ENCODE measurements around the gene CXCR5. TPM values are rescaled to one million over a fixed set of nuclear protein-coding genes. Genes with fewer than 3 reads are reported as not detected.
A peak's percentile ranks its signal among the peaks of the same experiment; 100 is the strongest.

CXCR5 gene
- total and polyA plus RNA-seq, 8 donors: 0.06 to 0.20 (median 0.12) TPM

- FAIRE-seq: no peak
- Histone ChIP-seq H3K4me1 (peaks cover 15 to 37% (median 23%) of the 10 kb centered on the region in 3 donors), H3K27ac (peak overlapping the region; percentile 66 to 95 (median 92)), H3K27me3 (no peaks in the 10 kb centered on the region), H3K4me3 (peak overlapping the region; percentile 46 to 88 (median 77)), H3K9me3 (no peaks in the 10 kb centered on the region), H3K36me3 (no peaks in the 10 kb centered on the region)
- TF ChIP-seq, protein P1, sequence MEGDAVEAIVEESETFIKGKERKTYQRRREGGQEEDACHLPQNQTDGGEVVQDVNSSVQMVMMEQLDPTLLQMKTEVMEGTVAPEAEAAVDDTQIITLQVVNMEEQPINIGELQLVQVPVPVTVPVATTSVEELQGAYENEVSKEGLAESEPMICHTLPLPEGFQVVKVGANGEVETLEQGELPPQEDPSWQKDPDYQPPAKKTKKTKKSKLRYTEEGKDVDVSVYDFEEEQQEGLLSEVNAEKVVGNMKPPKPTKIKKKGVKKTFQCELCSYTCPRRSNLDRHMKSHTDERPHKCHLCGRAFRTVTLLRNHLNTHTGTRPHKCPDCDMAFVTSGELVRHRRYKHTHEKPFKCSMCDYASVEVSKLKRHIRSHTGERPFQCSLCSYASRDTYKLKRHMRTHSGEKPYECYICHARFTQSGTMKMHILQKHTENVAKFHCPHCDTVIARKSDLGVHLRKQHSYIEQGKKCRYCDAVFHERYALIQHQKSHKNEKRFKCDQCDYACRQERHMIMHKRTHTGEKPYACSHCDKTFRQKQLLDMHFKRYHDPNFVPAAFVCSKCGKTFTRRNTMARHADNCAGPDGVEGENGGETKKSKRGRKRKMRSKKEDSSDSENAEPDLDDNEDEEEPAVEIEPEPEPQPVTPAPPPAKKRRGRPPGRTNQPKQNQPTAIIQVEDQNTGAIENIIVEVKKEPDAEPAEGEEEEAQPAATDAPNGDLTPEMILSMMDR (IDR thresholded peaks at IDR 0.05): no peak
- ATAC-seq: no peak
- peak; percentile 62 to 88 (median 72) for DNase-seq
- intact Hi-C loops (cut with DNase I): loop anchor here in 1 of 3 donors (2.0 kb wide), 1 partner anchor 16 kb away; no protein-coding TSS in a partner anchor
- 0% methylated on average over 34 to 45 of the region's 45 CpGs for WGBS, 2 donors
Measured at GRCh38 chr11:118924591-118925585, 41.2 kb downstream of the CXCR5 start.

GRCh38 chr11:118927554-118928100 is 43.9 kb downstream of the CXCR5 start:
- no peaks in the 10 kb centered on the region for H3K27me3 ChIP-seq
- intact Hi-C loops (cut with DNase I): no loop called here
- peak overlapping the region; percentile 92 to 99 (median 97) for H3K27ac ChIP-seq
- peak overlapping the region in 3 of 4 donors; percentile 39 to 70 (median 69) for H3K4me3 ChIP-seq
- no peak for FAIRE-seq
- H3K9me3 ChIP-seq: no peaks in the 10 kb centered on the region
- DNase-seq: no peak
- no peaks in the 10 kb centered on the region for H3K36me3 ChIP-seq
- no peak for ATAC-seq
- 3 to 5% methylated on average over 7 of the region's 7 CpGs for WGBS, 2 donors
- peaks cover 0 to 16% (median 5%) of the 10 kb centered on the region in 3 donors for H3K4me1 ChIP-seq
- TF ChIP-seq, protein P1 (IDR thresholded peaks at IDR 0.05): no peak

DNA sequence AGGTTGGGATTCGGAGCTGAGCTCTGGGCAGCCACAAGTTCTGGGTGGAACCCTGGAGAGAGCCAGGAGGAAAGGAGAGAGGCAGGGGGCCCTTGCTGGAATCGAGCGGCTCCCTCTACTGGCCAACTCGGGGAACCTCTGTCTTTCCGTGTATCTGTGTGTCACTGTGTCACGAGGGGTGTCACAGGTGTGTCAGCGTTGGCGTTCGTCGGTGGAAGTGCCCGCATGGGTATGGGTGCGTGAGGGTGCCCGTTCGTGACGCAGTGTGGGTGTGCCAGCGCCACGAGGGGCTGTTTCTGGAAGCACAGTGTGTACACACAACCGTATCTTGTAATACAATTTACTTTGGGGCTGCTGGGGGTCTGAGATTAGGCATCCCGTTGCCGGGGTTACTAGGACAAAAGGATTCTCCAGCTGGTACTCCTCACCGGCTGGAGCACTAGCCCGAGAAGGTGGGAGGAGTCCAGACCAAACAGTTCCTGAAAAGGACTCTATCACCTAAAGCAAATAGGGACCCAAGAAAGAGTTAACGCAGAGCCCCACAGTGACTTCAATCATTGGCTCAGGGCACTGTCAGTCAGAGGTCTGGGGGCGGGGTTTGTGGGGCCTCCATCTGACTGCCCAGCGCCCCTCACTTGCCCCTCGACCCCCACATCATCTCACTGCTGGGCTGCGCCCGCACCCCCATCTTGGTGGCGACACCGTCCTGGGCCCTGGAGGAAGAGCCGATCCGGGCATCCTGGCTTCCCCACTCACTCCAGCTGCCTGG is 44.6 kb downstream of the CXCR5 start:
- DNase-seq: peak; percentile 91 to 95 (median 94)
- Histone ChIP-seq H3K36me3 (no peaks in the 10 kb centered on the region), H3K9me3 (no peaks in the 10 kb centered on the region), H3K27me3 (no peaks in the 10 kb centered on the region), H3K4me1 (peaks cover 0 to 10% (median 5%) of the 10 kb centered on the region in 3 donors), H3K27ac (peak overlapping the region; percentile 92 to 99 (median 97)), H3K4me3 (peak overlapping the region; percentile 39 to 70 (median 61))
- TF ChIP-seq, protein P1 (IDR thresholded peaks at IDR 0.05): peak; percentile 78 to 94 (median 86)
- FAIRE-seq: no peak
- intact Hi-C loops (cut with DNase I): no loop called here
- peak; percentile 63 to 80 (median 70) for ATAC-seq
- 0 to 1% methylated on average over 32 of the region's 32 CpGs for WGBS, 2 donors

DNA sequence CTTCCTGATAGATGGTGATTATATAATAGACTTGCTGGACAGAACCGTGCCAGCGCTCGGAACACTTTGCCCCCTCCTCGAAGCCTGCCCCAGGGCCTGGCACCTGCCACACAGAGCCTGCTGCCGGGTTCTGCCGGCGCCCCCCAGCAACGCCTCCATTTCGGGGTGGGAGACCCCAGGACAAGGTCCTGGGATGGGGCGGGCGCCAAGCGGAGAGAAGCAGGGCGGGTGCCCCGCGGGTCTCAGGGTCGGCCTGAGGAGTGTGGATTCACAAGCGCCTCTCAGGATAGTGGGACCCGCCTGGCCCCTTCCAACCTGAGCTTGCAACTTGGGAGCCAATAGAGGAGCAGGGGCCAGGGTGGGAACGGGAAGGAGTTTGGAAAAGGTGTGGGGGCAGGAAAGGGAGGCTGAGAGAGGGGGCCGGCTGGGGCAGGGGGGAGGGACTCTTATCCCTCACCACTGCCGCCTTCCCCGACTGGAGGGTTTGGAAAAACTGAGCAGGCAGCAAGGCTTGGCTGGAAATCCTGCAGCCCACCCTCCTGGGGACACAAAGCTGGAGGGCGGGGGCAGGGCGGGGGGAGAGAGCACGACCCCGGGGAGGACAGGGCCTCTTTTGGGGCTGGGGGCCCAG is 45.3 kb downstream of the CXCR5 start:
- peaks cover 0 to 15% (median 5%) of the 10 kb centered on the region in 3 donors for H3K4me1 ChIP-seq
- ATAC-seq (peak; percentile 46 to 62 (median 54)), FAIRE-seq (no peak), DNase-seq (peak in 4 of 6 donors; percentile 65 to 91 (median 80))
- TF ChIP-seq, protein P1 (IDR thresholded peaks at IDR 0.05): no peak
- intact Hi-C loops (cut with DNase I): no loop called here
- no peaks in the 10 kb centered on the region for H3K27me3 ChIP-seq
- 0 to 2% methylated on average over 19 to 26 of the region's 26 CpGs for WGBS, 2 donors
- no peaks in the 10 kb centered on the region for H3K36me3 ChIP-seq
- H3K4me3 ChIP-seq: peak overlapping the region; percentile 39 to 70 (median 61)
- no peaks in the 10 kb centered on the region for H3K9me3 ChIP-seq
- H3K27ac ChIP-seq: peak overlapping the region; percentile 92 to 99 (median 97)
